Activated CD8-positive, alpha-beta memory T cell treated with anti-CD3 and anti-CD28 coated beads, Interleukin-2, amount 10 ng/mL, durations not matched to agents 7 days and 5 days (primary cell): Measurements from ENCODE around the gene RUFY2. TPM values are rescaled to one million over a fixed set of nuclear protein-coding genes. Genes with fewer than 3 reads are reported as not detected.

Experiments
- ATAC-seq: fragments of 150-1000 bp; cut with Tn5 transposase; one replicate; pipeline ENCODE4 v1.10.0; 2021; ENCODE audit warnings: moderate library complexity
- CTCF ChIA-PET: fragments of 350-600 bp; sonication (Branson Sonifier 250); formaldehyde crosslinking; loops from one replicate; lab custom pipeline; 2021; ENCODE audit warnings: antibody characterized with exemption; lab: Charles Lee
- DNase-seq: peaks from one replicate; pipeline ENCODE4 v3.0.0-alpha.2; 2020
- H3K27ac Mint-ChIP-seq: one replicate; pipeline ENCODE4 v1.8.0; 2021; ENCODE audit warnings: mild to moderate bottlenecking, mixed read lengths
- H3K27me3 Mint-ChIP-seq: one replicate; pipeline ENCODE4 v1.8.0; 2021; ENCODE audit warnings: mixed read lengths
- H3K36me3 Mint-ChIP-seq: one replicate; pipeline ENCODE4 v1.8.0; 2021; ENCODE audit warnings: mild to moderate bottlenecking, mixed read lengths
- H3K4me1 Mint-ChIP-seq: one replicate; pipeline ENCODE4 v1.8.0; 2021; ENCODE audit warnings: mixed read lengths
- H3K4me3 Mint-ChIP-seq: one replicate; pipeline ENCODE4 v1.8.0; 2021; ENCODE audit warnings: mild to moderate bottlenecking, moderate library complexity, mixed read lengths
- H3K9me3 Mint-ChIP-seq: one replicate; pipeline ENCODE4 v1.8.0; 2022; ENCODE audit warnings: low read depth, mixed read lengths
- total RNA-seq, 2 experiments: library from RNA; stranded (reverse); gene quantifications; one replicate each; pipeline ENCODE4 v1.2.3, GENCODE V29; 2021

The RUFY2 gene
- total RNA-seq, 2 experiments from 2014 or later = 9.7 to 12.4 TPM

DNA sequence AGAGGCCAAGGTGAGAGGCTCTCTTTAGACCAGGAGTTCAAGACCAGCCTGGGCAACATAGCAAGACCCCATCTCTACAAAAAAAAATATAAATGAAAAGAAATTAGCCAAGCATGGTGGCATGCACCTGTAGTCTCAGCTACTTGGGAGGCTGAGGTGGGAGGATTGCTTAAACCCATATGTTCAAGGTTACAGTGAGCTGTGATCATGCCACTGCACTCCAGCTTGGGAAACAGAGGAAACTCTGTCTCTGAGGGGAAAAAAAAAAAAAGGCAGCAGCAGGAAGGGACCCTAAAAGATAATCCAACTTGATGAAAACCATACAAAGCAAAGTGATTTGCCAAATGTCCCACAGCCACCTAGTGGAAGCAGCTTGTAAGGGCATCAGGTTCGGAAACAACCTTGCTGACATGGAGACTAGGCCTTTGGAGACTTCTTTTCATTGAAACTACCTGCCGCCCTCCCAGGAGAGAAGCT lies 58.8 kb downstream of the RUFY2 start:
- peak; percentile 61 for ATAC-seq
- Mint-ChIP-seq H3K27ac (peak overlapping the region; percentile 45), H3K36me3 (peaks cover 33% of the 10 kb centered on the region)

DNA sequence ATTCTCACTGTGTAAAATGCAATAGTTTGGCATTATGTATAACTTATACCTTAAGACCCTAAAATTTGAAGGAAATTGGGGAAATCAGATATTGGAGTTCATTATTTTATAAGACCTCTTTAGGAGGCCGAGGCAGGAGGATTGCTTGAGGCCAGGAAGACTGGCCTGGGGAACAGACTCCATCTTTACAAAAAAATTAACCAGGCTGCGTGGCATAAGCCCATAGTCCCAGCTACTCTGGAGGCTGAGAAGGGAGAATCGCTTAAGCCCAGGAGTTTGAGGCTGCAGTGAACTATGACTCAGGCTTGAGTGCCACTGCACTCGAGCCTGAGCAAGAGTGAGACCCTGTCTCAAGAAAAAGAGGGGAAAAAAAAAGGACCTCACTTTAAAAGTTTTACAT lies 60.3 kb downstream of the RUFY2 start:
- Mint-ChIP-seq H3K36me3 (peaks cover 39% of the 10 kb centered on the region), H3K4me1 (peaks cover 16% of the 10 kb centered on the region), H3K4me3 (no peak overlapping the region), H3K27ac (peak overlapping the region; percentile 46), H3K9me3 (no peaks in the 10 kb centered on the region), H3K27me3 (no peaks in the 10 kb centered on the region)
- DNase-seq (no peak), ATAC-seq (no peak)
- CTCF ChIA-PET = interaction anchor here (1.3 to 2.9 kb wide), 2 partner anchors 13 to 27 kb away, joined by 3 to 31 read pairs; partner anchors contain the start of genes HNRNPH3 and PBLD

More for the DNA sequence above, 58.8 kb downstream of the RUFY2 start:
- no peaks in the 10 kb centered on the region for H3K27me3 Mint-ChIP-seq
- H3K4me3 Mint-ChIP-seq = no peak overlapping the region
- H3K9me3 Mint-ChIP-seq = no peaks in the 10 kb centered on the region
- CTCF ChIA-PET = interaction anchor here (0.7 to 2.9 kb wide), 15 partner anchors 9 to 560 kb away, joined by 3 to 31 read pairs (median 3); partner anchors contain the start of genes HNRNPH3 and PBLD
- peak; percentile 65 for DNase-seq
- peaks cover 16% of the 10 kb centered on the region for H3K4me1 Mint-ChIP-seq

DNA sequence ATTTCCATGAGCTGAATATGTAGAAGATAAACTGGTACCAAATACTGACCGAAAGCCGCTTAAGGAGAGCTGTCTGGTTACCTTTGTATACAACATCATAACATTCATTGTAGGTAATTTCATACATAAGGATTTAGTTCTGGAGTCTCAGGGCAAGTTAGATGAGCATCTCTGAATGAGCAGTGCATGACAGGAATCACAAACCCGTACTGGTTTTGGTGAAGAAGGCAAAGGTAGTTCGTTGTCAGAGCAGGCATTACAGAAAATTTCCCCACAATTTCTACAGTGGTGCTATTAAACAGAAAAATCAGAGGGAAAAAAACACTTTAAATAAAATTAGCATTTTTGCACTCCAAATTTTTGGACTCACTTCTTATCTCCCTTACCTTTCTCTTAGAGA lies 61.5 kb downstream of the RUFY2 start:
- no peaks in the 10 kb centered on the region for H3K9me3 Mint-ChIP-seq
- H3K27ac Mint-ChIP-seq = peak overlapping the region; percentile 22
- H3K36me3 Mint-ChIP-seq = peaks cover 48% of the 10 kb centered on the region
- no peak overlapping the region for H3K4me3 Mint-ChIP-seq
- H3K27me3 Mint-ChIP-seq = no peaks in the 10 kb centered on the region
- H3K4me1 Mint-ChIP-seq = peaks cover 17% of the 10 kb centered on the region
- CTCF ChIA-PET = interaction anchor here (0.8 to 1.2 kb wide), 3 partner anchors 10 to 61 kb away, joined by 3 to 4 read pairs (median 4); partner anchors contain the start of genes PBLD and RUFY2
- DNase-seq (no peak), ATAC-seq (no peak)

DNA sequence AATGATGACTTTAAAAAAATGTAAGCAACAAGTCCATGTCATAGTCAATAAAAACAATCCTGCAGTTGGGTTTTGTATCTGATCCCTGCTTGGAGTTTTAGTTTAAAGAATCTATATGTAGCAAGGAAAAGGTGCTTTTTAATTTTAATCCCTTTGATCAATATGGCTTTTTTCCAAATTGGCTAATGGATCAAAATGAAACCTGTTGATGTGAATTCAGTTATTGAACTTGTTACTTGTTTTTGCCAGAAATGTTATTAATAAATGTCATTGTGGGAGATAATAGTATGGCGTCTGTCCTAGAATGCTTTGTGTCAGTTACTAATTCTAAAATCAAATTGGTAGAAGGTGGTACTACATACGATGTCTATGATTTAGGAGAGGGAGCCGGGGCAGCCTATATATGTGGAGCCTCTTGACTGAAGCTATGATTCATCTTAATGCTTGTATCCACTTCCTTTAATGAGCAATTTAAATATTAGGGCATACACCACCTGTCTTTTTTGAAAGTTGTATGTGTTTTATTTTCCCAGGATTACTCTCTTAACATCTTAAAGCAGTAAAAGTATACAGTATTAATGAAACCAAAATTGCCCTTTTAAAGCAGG lies 64.1 kb downstream of the RUFY2 start:
- Mint-ChIP-seq H3K27me3 (no peaks in the 10 kb centered on the region), H3K36me3 (peaks cover 56% of the 10 kb centered on the region), H3K4me3 (no peak overlapping the region), H3K27ac (no peak overlapping the region), H3K4me1 (peaks cover 28% of the 10 kb centered on the region), H3K9me3 (no peaks in the 10 kb centered on the region)
- ATAC-seq (no peak), DNase-seq (no peak)
- CTCF ChIA-PET = no interaction called here

DNA sequence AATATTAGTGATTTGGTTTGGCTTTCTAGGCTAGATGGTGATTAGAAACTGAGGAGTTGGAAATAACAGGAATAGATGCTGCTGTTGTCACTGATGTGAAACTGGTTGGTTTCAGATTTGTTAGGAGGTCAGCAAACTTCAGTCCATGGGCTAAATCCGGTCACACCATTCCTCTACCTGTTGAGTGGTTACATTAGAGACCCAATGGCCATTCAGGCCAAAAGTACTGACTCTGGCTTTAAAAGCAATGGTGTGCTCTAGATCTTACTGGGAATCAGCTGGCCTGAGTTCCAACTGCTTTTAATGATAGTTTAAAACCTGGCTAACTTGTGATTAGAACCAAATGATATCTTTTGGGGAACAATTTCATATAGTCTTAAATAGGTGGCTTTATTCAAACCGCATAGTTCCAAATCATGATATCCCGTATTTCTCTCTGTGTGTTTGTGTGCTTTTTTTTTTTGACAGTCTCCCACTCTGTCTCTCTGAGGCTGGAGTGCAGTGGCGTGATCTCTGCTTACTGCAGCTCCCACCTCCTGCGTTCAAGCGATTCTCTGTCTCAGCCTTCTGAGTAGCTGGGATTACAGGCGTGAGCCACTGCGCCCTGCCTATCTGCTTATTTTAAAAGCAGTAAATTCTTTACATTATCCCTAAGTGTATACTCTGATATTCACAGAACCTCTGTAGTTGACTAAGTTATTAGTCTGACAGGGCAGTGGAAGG lies 66.6 kb downstream of the RUFY2 start:
- H3K27ac Mint-ChIP-seq = no peak overlapping the region
- no peaks in the 10 kb centered on the region for H3K27me3 Mint-ChIP-seq

DNA sequence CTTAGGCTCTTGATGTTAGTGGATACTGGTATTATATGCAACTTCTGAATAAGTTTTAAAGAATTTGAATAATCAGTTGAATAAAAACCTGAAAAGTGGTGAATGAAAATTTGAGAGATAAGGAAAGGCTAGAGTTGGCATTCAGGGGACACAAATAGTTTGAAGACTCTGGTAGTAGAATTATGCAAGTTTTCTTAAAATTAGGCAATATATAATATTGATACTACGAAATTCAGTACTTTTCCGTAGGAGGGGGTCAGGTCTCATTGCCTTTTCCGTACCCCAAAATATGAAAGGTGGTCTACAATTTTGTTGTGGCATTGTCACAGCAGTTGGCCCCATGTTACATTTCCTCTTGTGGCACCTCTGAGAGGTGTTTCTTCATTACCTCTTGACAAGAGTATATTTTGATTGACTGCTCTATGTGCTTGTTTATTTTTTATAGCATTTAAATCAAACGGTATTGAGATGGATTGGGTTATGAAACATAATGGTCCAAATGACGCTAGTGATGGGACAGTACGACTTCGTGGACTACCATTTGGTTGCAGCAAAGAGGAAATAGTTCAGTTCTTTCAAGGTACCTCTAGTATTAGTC lies 70.2 kb downstream of the RUFY2 start:
- DNase-seq = no peak
- ATAC-seq = no peak
- Mint-ChIP-seq H3K4me1 (peaks cover 46% of the 10 kb centered on the region), H3K27ac (peak overlapping the region; percentile 49), H3K9me3 (no peaks in the 10 kb centered on the region), H3K4me3 (peak overlapping the region; percentile 49), H3K27me3 (no peaks in the 10 kb centered on the region), H3K36me3 (peaks cover 67% of the 10 kb centered on the region)
- CTCF ChIA-PET = no interaction called here

More for the DNA sequence above, 66.6 kb downstream of the RUFY2 start:
- ATAC-seq (no peak), DNase-seq (no peak)
- Mint-ChIP-seq H3K4me1 (peaks cover 38% of the 10 kb centered on the region), H3K36me3 (peaks cover 68% of the 10 kb centered on the region), H3K9me3 (no peaks in the 10 kb centered on the region), H3K4me3 (no peak overlapping the region)
- CTCF ChIA-PET = interaction anchor here (1.2 to 2.6 kb wide), 2 partner anchors 8 to 39 kb away, joined by 3 to 15 read pairs; no protein-coding TSS in a partner anchor

DNA sequence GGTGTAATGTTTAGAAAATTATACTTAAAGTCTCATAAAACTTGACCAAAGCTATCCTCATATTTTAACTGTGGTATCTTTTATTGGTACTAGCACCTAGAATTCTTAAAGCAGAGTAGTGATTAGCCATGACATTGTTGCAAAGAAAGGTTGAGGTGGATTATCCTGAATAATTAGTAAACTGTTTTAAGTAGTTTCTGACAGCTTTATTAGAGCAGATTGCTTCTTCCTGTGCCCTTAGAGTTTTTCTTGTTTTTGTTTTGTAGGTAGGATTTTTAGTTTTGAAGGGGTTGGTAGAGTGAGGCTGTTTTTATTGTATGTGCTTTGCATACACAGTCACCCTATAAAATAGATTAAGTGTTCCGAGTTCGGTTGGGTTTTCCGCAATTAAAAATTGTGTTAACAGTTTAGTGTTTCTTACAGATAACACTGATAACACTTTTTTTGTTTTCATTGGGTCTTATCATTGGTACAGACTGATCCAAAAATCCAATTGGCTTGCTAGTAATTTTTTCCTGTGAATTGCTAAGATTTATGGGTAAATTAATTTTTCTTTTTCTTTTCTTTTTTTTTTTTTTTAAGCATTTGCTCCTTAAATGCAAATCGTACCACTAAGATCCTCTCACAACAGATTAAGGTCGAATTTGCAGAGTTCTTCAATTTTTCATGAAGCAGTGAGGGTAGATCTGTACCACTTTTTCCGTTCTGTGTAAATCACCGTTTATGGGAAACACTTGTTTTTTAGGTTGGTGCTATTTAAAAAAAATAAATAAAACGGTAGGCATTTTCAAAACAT lies 72.2 kb downstream of the RUFY2 start:
- Mint-ChIP-seq H3K9me3 (no peaks in the 10 kb centered on the region), H3K4me1 (peaks cover 53% of the 10 kb centered on the region), H3K4me3 (peak overlapping the region; percentile 99), H3K27ac (peak overlapping the region; percentile 100), H3K27me3 (no peaks in the 10 kb centered on the region), H3K36me3 (peaks cover 51% of the 10 kb centered on the region)
- CTCF ChIA-PET = interaction anchor here (1.0 to 5.4 kb wide), 3 partner anchors 10 to 122 kb away, joined by 4 to 31 read pairs (median 11); no protein-coding TSS in a partner anchor
- ATAC-seq (no peak), DNase-seq (no peak)

DNA sequence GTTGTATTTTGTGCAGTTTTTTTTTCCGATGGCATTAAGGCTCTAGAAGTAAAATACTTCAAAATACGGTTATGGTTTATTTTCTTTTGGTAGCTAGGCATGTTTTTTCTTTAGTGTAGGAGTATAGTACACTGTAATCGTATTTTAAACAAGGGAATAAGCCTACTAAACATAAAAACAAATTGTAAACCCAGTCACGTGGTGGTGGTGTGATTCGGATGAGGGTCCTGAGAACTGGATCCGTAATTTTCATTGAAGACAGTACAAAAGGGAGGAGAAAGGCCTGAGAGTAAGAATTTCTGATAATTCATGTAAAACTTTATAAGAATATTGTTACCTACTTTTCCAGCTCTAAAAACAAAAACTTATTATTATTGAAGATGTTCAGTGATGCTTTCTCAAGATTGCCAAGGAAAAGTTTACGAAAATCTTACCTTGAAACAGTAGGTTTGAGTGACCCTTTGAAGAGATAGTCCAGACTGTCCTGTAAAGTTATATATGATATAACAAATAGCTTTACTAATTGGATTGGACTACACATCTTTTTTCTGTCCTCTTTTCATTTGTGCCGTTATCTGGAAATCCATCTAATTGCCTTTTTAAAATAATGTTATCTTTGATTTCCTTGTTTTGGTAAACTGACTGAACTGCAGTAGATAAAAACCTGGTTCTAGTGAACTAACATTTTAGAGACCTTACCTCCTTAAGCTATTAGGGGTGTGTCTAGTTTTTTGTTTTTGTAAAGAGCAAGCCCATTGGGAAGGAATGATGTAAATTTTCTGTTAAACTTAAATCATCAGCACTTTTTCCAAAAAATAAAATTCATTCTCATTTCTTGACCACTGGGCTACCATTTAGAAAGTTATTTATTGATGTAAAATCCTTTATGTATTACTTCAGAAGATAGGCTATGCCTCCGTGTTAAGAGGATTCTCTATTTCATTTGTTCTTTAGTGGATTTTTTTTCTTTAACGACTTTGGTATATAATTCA lies 73.3 kb downstream of the RUFY2 start:
- H3K9me3 Mint-ChIP-seq = no peaks in the 10 kb centered on the region
- ATAC-seq = no peak
- CTCF ChIA-PET = interaction anchor here (1.4 to 5.4 kb wide), 4 partner anchors 12 to 121 kb away, joined by 4 to 31 read pairs (median 9); partner anchors contain the start of gene RUFY2
- no peak for DNase-seq
- H3K36me3 Mint-ChIP-seq = peaks cover 44% of the 10 kb centered on the region
- H3K4me3 Mint-ChIP-seq = peak overlapping the region; percentile 99
- no peaks in the 10 kb centered on the region for H3K27me3 Mint-ChIP-seq
- peaks cover 48% of the 10 kb centered on the region for H3K4me1 Mint-ChIP-seq
- H3K27ac Mint-ChIP-seq = peak overlapping the region; percentile 100

DNA sequence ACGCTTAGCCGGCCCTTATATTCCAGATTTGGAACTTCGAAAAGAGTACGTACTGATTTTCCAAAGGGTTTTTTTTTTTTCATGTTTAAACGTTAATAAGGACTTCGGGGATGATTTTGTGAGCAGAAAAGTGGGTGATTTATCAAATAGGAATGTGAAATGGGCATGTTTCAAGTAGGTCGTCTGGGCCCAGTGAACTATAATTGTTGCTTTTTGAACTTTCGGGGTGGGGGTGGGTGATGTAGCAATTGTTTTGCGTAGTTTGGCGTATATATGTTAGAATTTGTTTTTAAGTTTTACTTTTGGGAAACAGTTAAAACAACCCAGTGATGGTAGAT lies 74.0 kb downstream of the RUFY2 start:
- Mint-ChIP-seq H3K9me3 (no peaks in the 10 kb centered on the region), H3K27ac (peak overlapping the region; percentile 100), H3K36me3 (peaks cover 40% of the 10 kb centered on the region), H3K27me3 (no peaks in the 10 kb centered on the region), H3K4me3 (peak overlapping the region; percentile 99), H3K4me1 (peaks cover 45% of the 10 kb centered on the region)
- CTCF ChIA-PET = interaction anchor here (0.7 to 5.4 kb wide), 6 partner anchors 12 to 478 kb away, joined by 3 to 31 read pairs (median 7); partner anchors contain the start of gene RUFY2
- no peak for ATAC-seq
- no peak for DNase-seq

DNA sequence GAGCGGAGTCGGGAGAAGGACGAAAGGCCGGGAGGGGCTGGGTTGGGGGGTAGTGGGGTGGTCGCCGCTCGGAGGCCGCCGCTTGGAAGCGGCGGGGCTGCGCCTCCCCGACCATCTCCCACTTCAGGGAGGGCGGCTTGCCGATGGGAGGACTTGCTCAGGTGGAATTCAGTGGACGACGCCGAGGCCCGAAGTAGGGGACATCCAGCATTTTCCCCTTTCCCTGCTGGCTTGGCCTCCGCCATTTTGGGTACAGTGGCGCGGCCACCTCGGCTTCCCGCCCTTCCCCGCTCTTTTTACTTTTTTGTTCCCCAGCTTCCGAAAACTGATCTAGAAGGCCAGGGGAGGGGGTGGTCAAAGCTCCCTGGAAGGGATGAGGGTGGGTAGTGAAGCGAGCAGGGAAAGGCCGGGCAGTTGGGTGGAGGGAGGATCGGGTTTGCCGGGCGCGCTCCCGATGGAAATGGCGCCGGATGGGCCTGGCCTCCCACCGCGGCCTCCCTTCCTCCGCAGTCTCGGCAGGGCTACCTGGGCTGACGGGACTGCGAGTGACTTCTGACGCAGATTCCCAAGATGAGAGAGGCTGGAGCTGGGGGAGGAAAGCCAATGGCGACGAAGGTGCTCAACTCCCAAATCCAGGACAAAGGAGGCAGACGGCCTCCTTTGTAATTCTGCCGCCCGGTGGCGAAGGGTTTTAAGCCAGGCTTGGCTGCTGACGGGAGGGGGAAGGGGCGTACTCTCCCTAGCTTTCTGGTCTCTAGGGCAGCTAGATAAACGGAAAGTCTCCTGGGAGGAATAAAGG lies 74.6 kb downstream of the RUFY2 start, which contains the start of gene PBLD:
Gene PBLD, minus strand, starts transcription at position 670 of the 799 bp plus-strand sequence. CDS start 26,084 bp downstream, outside the sequence.
- DNase-seq (peak; percentile 74), ATAC-seq (peak; percentile 26)
- H3K4me3 Mint-ChIP-seq = peak within 1 kb of the TSS; percentile 99
- no peaks in the 10 kb centered on the region for H3K9me3 Mint-ChIP-seq
- peak within 1 kb of the TSS; percentile 100 for H3K27ac Mint-ChIP-seq
- peaks cover 36% of the 10 kb centered on the region for H3K36me3 Mint-ChIP-seq
- CTCF ChIA-PET = interaction anchor here (0.7 to 5.4 kb wide), 8 partner anchors 13 to 477 kb away, joined by 3 to 31 read pairs (median 4); partner anchors contain the start of gene RUFY2
- H3K4me1 Mint-ChIP-seq = peaks cover 41% of the 10 kb centered on the region
- H3K27me3 Mint-ChIP-seq = no peaks in the 10 kb centered on the region
